ENCODE data around the gene TMEM129.

The TMEM129 gene

GRCh38 chr4:1752284-1753041 is 31.3 kb upstream of the TMEM129 start:
- no peak for TF ChIP-seq CTCF (IDR thresholded peaks at IDR 0.05; ENCODE audit: low read depth, low read length)

GRCh38 chr4:1751919-1752283 is 30.8 kb upstream of the TMEM129 start:
- no peak overlapping the region for H3K4me3 ChIP-seq (ENCODE audit: low read depth, low read length)
- TF ChIP-seq CTCF (IDR thresholded peaks at IDR 0.05; ENCODE audit: low read depth, low read length) = no peak

More at GRCh38 chr4:1752284-1753041, 31.3 kb upstream of the TMEM129 start:
- no peak overlapping the region for H3K4me3 ChIP-seq (ENCODE audit: low read depth, low read length)

- no peak for TF ChIP-seq CTCF (IDR thresholded peaks at IDR 0.05; ENCODE audit: low read depth, low read length)
- H3K4me3 ChIP-seq (ENCODE audit: low read depth, low read length) = no peak overlapping the region
Measured at GRCh38 chr4:1751155-1751918, 30.2 kb upstream of the TMEM129 start.

GRCh38 chr4:1750381-1751154 is 29.4 kb upstream of the TMEM129 start:
- TF ChIP-seq CTCF (IDR thresholded peaks at IDR 0.05; ENCODE audit: low read depth, low read length) = no peak
- H3K4me3 ChIP-seq (ENCODE audit: low read depth, low read length) = no peak overlapping the region

DNA sequence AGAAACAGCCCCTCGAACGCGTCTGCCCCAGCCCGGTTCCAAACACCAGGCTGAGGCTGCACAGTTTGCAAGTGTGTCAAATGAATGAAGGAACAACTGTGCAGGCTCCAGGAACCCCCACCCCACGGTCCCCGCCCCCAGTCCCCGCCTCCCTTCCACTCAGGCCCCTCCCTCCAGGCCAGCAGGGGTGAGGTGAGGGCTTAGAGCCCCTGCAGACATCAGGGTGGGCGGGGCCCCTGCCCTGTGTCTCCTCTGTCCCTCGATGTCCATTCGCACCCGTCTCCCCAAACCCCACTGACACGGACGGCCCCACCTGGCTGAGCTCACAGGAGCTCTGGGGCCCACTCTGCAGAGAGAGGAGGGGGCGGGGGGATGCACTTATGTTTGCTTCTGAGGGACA is 28.7 kb upstream of the TMEM129 start:
- TF ChIP-seq CTCF (IDR thresholded peaks at IDR 0.05; ENCODE audit: low read depth, low read length) = no peak
- H3K4me3 ChIP-seq (ENCODE audit: low read depth, low read length) = no peak overlapping the region

DNA sequence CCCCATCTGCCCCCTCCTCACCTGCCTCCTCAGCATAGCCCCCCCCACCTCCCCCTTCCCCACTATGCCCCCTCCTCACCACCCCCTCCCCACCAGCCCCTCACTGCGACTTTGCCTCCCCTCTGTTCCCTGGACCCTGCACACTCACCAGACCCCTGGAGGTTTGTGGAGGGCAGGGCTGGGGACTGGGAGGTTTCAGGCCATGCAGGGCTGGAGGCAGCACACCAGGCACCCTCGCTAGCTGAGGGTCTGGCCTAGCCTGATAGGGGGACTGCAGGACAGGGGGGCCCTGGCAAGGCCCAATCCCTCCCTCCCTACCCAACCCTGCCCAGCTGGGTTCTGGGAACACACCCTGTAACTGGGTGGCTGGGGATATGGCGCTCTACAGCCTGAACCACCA is 28.2 kb upstream of the TMEM129 start:
- H3K4me3 ChIP-seq (ENCODE audit: low read depth, low read length) = no peak overlapping the region
- no peak for TF ChIP-seq CTCF (IDR thresholded peaks at IDR 0.05; ENCODE audit: low read depth, low read length)

Measured in WI38 (cell line).